DOHH2 (cell line): ENCODE results near the gene FXYD7.

Experiments
- H3F3A ChIP-seq: fragments of 200-600 bp; sonication (generic), shearing (Covaris generic); 2 replicates; pipeline ENCODE4 v1.6.0; 2016; ENCODE audit warnings: antibody characterized with exemption, mild to moderate bottlenecking; ENCODE audit not compliant: control insufficient read depth, insufficient read depth
- H3K27ac ChIP-seq: fragments of 200-600 bp; sonication (generic); 2 replicates; pipeline ENCODE4 v1.5.1; 2014; ENCODE audit warnings: low read depth, mild to moderate bottlenecking, low read length, moderate library complexity
- H3K27me3 ChIP-seq: fragments of 200-600 bp; sonication (generic); 2 replicates; pipeline ENCODE4 v1.6.1; 2014; ENCODE audit warnings: mild to moderate bottlenecking, low read length, mixed read lengths; ENCODE audit not compliant: control insufficient read depth
- H3K36me3 ChIP-seq: fragments of 200-600 bp; sonication (generic); 2 replicates; pipeline ENCODE4 v1.6.1; 2014; ENCODE audit warnings: mild to moderate bottlenecking, low read length, moderate library complexity, mixed read lengths; ENCODE audit not compliant: control insufficient read depth
- H3K4me1 ChIP-seq: fragments of 200-600 bp; sonication (generic); 2 replicates; pipeline ENCODE4 v1.6.1; 2014; ENCODE audit warnings: mild to moderate bottlenecking, low read length, mixed read lengths; ENCODE audit not compliant: control insufficient read depth
- H3K4me2 ChIP-seq: fragments of 200-600 bp; sonication (generic); 2 replicates; pipeline ENCODE4 v1.6.0; 2014; ENCODE audit warnings: mild to moderate bottlenecking, low read length, moderate library complexity
- H3K4me3 ChIP-seq: fragments of 200-600 bp; sonication (generic); 2 replicates; pipeline ENCODE4 v1.5.1; 2014; ENCODE audit warnings: mild to moderate bottlenecking, low read length, mixed read lengths
- H3K79me2 ChIP-seq: fragments of 200-600 bp; sonication (generic); 2 replicates; pipeline ENCODE4 v1.6.1; 2014; ENCODE audit warnings: mild to moderate bottlenecking, low read length, mixed read lengths; ENCODE audit not compliant: control insufficient read depth
- H3K9me2 ChIP-seq: fragments of 200-600 bp; sonication (generic); replicated peaks from 2 replicates; pipeline ENCODE4 v1.6.1; 2014; ENCODE audit warnings: mild to moderate bottlenecking, low read length, mixed read lengths; ENCODE audit not compliant: control insufficient read depth
- H3K9me3 ChIP-seq: fragments of 200-600 bp; sonication (generic); 2 replicates; pipeline ENCODE4 v1.6.1; 2014; ENCODE audit warnings: antibody characterized with exemption, low read length, mixed read lengths; ENCODE audit not compliant: control insufficient read depth, insufficient read depth
- H4K20me1 ChIP-seq: fragments of 200-600 bp; sonication (generic); 2 replicates; pipeline ENCODE4 v1.6.0; 2014; ENCODE audit warnings: low read depth, mild to moderate bottlenecking, antibody characterized with exemption, low read length, moderate library complexity; ENCODE audit not compliant: control insufficient read depth, insufficient read depth
- CTCF ChIP-seq: fragments of 200-600 bp; sonication (generic); IDR thresholded peaks from one replicate; pipeline ENCODE4 v1.5.1; 2014; ENCODE audit warnings: antibody characterized with exemption, mild to moderate bottlenecking, low read depth, low read length; ENCODE audit not compliant: poor library complexity, severe bottlenecking
- EZH2phosphoT487 ChIP-seq: fragments of 200-600 bp; sonication (generic); IDR thresholded peaks from 2 replicates; pipeline ENCODE4 v1.6.1; 2017; ENCODE audit warnings: borderline replicate concordance, mild to moderate bottlenecking, antibody characterized with exemption, low read length, moderate library complexity, mixed read lengths

FXYD7 gene

GRCh38 chr19:35176181-35176570, 33.1 kb downstream of the FXYD7 start:
- H3K4me3 ChIP-seq = no peak overlapping the region
- no peak for TF ChIP-seq CTCF
- no peak for TF ChIP-seq EZH2phosphoT487
- no peaks in the 10 kb centered on the region; the same call in 1 of the 2 replicates for H3F3A ChIP-seq
- no peak overlapping the region for H3K4me2 ChIP-seq
- H3K4me1 ChIP-seq = peaks cover 12% of the 10 kb centered on the region
- H3K79me2 ChIP-seq = no peaks in the 10 kb centered on the region
- peaks cover 9% of the 10 kb centered on the region for H3K9me3 ChIP-seq
- H3K36me3 ChIP-seq = no peaks in the 10 kb centered on the region
- H3K27ac ChIP-seq = no peak overlapping the region
- H3K27me3 ChIP-seq = no peaks in the 10 kb centered on the region
- no peaks in the 10 kb centered on the region for H4K20me1 ChIP-seq
- H3K9me2 ChIP-seq = no peaks in the 10 kb centered on the region

GRCh38 chr19:35177377-35178274, 34.6 kb downstream of the FXYD7 start:
- TF ChIP-seq EZH2phosphoT487 (no peak), CTCF (no peak)
- H3F3A ChIP-seq = no peaks in the 10 kb centered on the region
- no peaks in the 10 kb centered on the region for H3K79me2 ChIP-seq
- H3K4me1 ChIP-seq = no peaks in the 10 kb centered on the region
- H4K20me1 ChIP-seq = no peaks in the 10 kb centered on the region
- H3K27ac ChIP-seq = no peak overlapping the region
- no peaks in the 10 kb centered on the region for H3K36me3 ChIP-seq
- H3K4me3 ChIP-seq = no peak overlapping the region
- H3K9me2 ChIP-seq = no peaks in the 10 kb centered on the region
- no peak overlapping the region for H3K4me2 ChIP-seq
- H3K9me3 ChIP-seq = peaks cover 9% of the 10 kb centered on the region
- peaks cover under 1% of the 10 kb centered on the region; the same call in 1 of the 2 replicates for H3K27me3 ChIP-seq

- H3K4me1 ChIP-seq = no peaks in the 10 kb centered on the region
- no peaks in the 10 kb centered on the region for H3K9me2 ChIP-seq
- peaks cover 9% of the 10 kb centered on the region for H3K9me3 ChIP-seq
- peaks cover 2% of the 10 kb centered on the region; the same call in 1 of the 2 replicates for H3K27me3 ChIP-seq
- no peaks in the 10 kb centered on the region for H3K36me3 ChIP-seq
- no peak overlapping the region for H3K4me2 ChIP-seq
- TF ChIP-seq CTCF (no peak), EZH2phosphoT487 (no peak)
- no peak overlapping the region for H3K27ac ChIP-seq
- H3K4me3 ChIP-seq = no peak overlapping the region
- H3K79me2 ChIP-seq = no peaks in the 10 kb centered on the region
- H4K20me1 ChIP-seq = no peaks in the 10 kb centered on the region
- H3F3A ChIP-seq = no peaks in the 10 kb centered on the region
Measured at GRCh38 chr19:35178701-35179100, 35.6 kb downstream of the FXYD7 start.
